K562 (cell line): ENCODE data around the gene FAM111B. TPM values are rescaled to one million over a fixed set of nuclear protein-coding genes. Genes with fewer than 3 reads are reported as not detected.

Experiments used
- BRD9 ChIP-seq: fragments of 450-650 bp; IDR thresholded peaks from 2 replicates; pipeline ENCODE4 v1.6.1; 2018; ENCODE audit warnings: low read depth; ENCODE audit not compliant: partially characterized antibody
- CEBPG ChIP-seq, 3 experiments: fragments of 200-800 bp in 1 of 3; sonication (Bioruptor generic) in 1 of 3; sonication (generic) in 1 of 3; formaldehyde crosslinking in 1 of 3; IDR thresholded peaks in 2 of 3; conservative IDR thresholded peaks in 1 of 3; 2 replicates each; pipeline versions ENCODE4 v1.6.1 to v1.8.0; 2016 to 2022; ENCODE audit warnings: missing compliant biosample characterization in 2 of 3, missing genetic modification characterization in 2 of 3, mild to moderate bottlenecking in 1 of 3, missing genetic modification reagents in 1 of 3
- CHCHD3 ChIP-seq: fragments of 250-450 bp; sonication (Bioruptor Pico); IDR thresholded peaks from 2 replicates; pipeline ENCODE4 v2.1.2; 2022; ENCODE audit warnings: mild to moderate bottlenecking
- EZH2 ChIP-seq: IDR thresholded peaks from 2 replicates; pipeline ENCODE4 v1.6.1; 2012; ENCODE audit warnings: low read depth, mild to moderate bottlenecking, inconsistent platforms, low read length, borderline replicate concordance
- FIP1L1 ChIP-seq: fragments of 200-400 bp; formaldehyde crosslinking; IDR thresholded peaks from 2 replicates; pipeline ENCODE4 v1.6.1; 2018; ENCODE audit warnings: mild to moderate bottlenecking, low read depth, low read length; ENCODE audit not compliant: poor library complexity, severe bottlenecking
- KLF1 ChIP-seq: fragments of 450-650 bp; IDR thresholded peaks from 2 replicates; pipeline ENCODE4 v1.6.1; 2016; ENCODE audit warnings: missing genetic modification characterization, missing compliant biosample characterization
- MTA1 ChIP-seq: fragments of 450-650 bp; IDR thresholded peaks from 2 replicates; pipeline ENCODE4 v1.6.1; 2017; ENCODE audit warnings: borderline replicate concordance
- PHF21A ChIP-seq: fragments of 450-650 bp; IDR thresholded peaks from 2 replicates; pipeline ENCODE4 v1.6.1; 2017; ENCODE audit warnings: low read depth, borderline replicate concordance
- RBM25 ChIP-seq: fragments of 200-400 bp; formaldehyde crosslinking; IDR thresholded peaks from 2 replicates; pipeline ENCODE4 v1.6.1; 2018; ENCODE audit warnings: low read length, low read depth, moderate library complexity; ENCODE audit not compliant: severe bottlenecking
- RUNX1 ChIP-seq: sonication (generic); IDR thresholded peaks from 2 replicates; pipeline ENCODE4 v1.6.1; 2016; ENCODE audit warnings: antibody characterized with exemption, low read depth
- SAP30 ChIP-seq: fragments of 200-600 bp; sonication (generic); IDR thresholded peaks from 2 replicates; pipeline ENCODE4 v1.6.1; 2012; ENCODE audit warnings: borderline replicate concordance, low read depth, mild to moderate bottlenecking, moderate library complexity, low read length, control low read depth, inconsistent platforms; ENCODE audit not compliant: insufficient read depth, poor library complexity, severe bottlenecking
- SMAD1 ChIP-seq: fragments of 150-350 bp; IDR thresholded peaks from 2 replicates; pipeline ENCODE4 v1.6.1; 2014; ENCODE audit warnings: low read length, low read depth; ENCODE audit not compliant: partially characterized antibody
- ZBTB7A ChIP-seq: IDR thresholded peaks from 2 replicates; pipeline ENCODE4 v1.6.1; 2011; ENCODE audit warnings: low read depth, mild to moderate bottlenecking, low read length, moderate library complexity, borderline replicate concordance; ENCODE audit not compliant: control insufficient read depth
- polyA plus RNA-seq, 8 experiments: library from polyadenylated mRNA; depleted of rRNA in 4 of 8; stranded (reverse) in 5 of 8; unstranded in 3 of 8; fragments of >200 nt; fragmentation: Nextera tagmentation in 2 of 8; fragmentation: Illumina TruSeq in 1 of 8; extraction: Ambion mirVana in 2 of 8; extraction: Trizol in 1 of 8; gene quantifications; 2 replicates each; pipeline versions ENCODE4 v1.2.1 to v1.2.3, GENCODE V29; 2011 to 2014; ENCODE audit warnings: inconsistent platforms in 1 of 8, missing spikeins in 1 of 8
- total RNA-seq, 7 experiments: library from RNA; depleted of rRNA in 6 of 7; stranded (reverse); fragments of >200 nt in 6 of 7; fragmentation: Illumina TruSeq in 2 of 7; extraction: Trizol in 2 of 7; gene quantifications; 2 replicates each; pipeline versions ENCODE4 v1.2.1 to v1.2.3, GENCODE V29; 2011 to 2021; ENCODE audit warnings: low replicate concordance in 1 of 7
- TF ChIP-seq, protein P1 (sequence below): fragments of 250-450 bp; sonication (Bioruptor Pico); IDR thresholded peaks from 2 replicates; pipeline ENCODE4 v1.6.1; 2021; ENCODE audit warnings: mild to moderate bottlenecking
- TF ChIP-seq, protein P2 (sequence below): sonication (generic); formaldehyde crosslinking; IDR thresholded peaks from 2 replicates; pipeline ENCODE4 v1.9.0; 2022; ENCODE audit warnings: mild to moderate bottlenecking, missing genetic modification reagents
- TF ChIP-seq, protein P3 (sequence below), 2 experiments: fragments of 450-650 bp; IDR thresholded peaks; 2 replicates each; pipeline ENCODE4 v1.6.1; 2016; ENCODE audit warnings: mild to moderate bottlenecking in 2 of 2, borderline replicate concordance in 1 of 2, low read depth in 1 of 2, moderate library complexity in 1 of 2

The FAM111B gene
- total and polyA plus RNA-seq, 9 of the 15 experiments (the other 6 are each of a cell fraction or from before 2014, with no cell fraction given): 0.01 to 0.33 (median 0.06) TPM; not detected in 5

DNA sequence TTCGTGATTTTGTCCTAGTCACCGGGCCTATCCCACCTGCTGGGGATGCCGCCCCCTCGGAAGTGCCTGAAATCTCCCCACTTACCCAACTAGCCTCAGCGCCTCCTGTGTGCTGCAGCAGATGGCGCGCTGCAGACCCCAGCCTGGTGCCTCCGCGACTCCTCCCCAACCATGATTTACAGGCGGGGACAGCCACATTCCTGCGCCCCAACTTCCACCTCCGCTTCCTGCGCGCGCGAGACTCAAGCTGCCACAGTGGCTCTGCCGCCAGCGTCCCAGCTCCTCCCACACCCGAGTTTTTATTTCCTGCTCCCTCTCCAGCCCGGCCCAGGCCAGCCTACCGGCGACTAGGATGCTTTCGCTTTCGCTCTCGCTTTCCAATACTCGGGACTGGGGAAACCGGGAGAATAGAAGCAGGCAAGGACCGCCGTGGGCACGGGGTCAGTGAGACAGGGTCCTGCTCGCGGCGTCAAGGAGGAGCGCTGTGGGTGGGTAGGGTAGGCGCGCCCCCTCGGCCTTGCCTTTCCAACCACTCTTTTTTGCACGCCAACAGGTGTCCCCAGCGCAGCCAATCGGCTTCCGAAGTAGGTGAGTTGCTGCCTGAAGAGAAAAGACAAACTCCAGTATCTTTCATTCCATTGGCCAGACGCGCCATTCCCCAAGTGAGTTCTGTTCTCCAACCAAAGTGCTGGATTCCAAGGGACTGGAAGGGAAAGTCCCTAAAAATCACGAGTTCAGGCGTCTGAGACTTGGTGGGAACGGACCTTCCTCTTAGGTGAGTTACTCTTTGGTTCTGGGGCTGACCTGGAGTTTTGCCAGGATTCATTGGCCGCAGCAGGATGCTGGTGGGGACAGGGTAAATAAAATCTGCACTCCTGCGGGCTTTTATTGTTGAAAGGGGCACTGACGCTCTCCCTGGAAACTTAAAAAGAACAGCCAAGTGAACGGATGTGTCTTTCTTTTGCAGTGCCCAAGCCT lies 35.8 kb downstream of the FAM111B start, which contains the start of gene FAM111A (continued):
- TF ChIP-seq, protein P1, sequence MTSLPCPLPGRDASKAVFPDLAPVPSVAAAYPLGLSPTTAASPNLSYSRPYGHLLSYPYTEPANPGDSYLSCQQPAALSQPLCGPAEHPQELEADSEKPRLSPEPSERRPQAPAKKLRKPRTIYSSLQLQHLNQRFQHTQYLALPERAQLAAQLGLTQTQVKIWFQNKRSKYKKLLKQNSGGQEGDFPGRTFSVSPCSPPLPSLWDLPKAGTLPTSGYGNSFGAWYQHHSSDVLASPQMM (CRISPR knock-in tag): no peak
- TF ChIP-seq CHCHD3 (CRISPR knock-in tag): no peak
- TF ChIP-seq SAP30: no peak
- no peak for TF ChIP-seq KLF1 (tag)
- no peak for TF ChIP-seq FIP1L1
- peak; percentile 34; the same call in 1 of the 2 replicates for TF ChIP-seq MTA1
- TF ChIP-seq, protein P2, sequence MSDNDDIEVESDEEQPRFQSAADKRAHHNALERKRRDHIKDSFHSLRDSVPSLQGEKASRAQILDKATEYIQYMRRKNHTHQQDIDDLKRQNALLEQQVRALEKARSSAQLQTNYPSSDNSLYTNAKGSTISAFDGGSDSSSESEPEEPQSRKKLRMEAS (CRISPR knock-in tag): peak; percentile 38; the same call in 1 of the 2 replicates
- no peak for TF ChIP-seq BRD9
- peak; percentile 55; the same call in 1 of the 2 replicates for TF ChIP-seq ZBTB7A
- no peak for TF ChIP-seq RUNX1
- no peak for TF ChIP-seq PHF21A
- no peak for TF ChIP-seq SMAD1
- TF ChIP-seq CEBPG (CRISPR knock-in tag; IDR thresholded peaks at IDR 0.05): no peak
- no peak for TF ChIP-seq CEBPG (tag; conservative IDR thresholded peaks at IDR 0.05 in 1 of 2, IDR thresholded peaks at IDR 0.05 in 1 of 2)
- TF ChIP-seq, protein P3, sequence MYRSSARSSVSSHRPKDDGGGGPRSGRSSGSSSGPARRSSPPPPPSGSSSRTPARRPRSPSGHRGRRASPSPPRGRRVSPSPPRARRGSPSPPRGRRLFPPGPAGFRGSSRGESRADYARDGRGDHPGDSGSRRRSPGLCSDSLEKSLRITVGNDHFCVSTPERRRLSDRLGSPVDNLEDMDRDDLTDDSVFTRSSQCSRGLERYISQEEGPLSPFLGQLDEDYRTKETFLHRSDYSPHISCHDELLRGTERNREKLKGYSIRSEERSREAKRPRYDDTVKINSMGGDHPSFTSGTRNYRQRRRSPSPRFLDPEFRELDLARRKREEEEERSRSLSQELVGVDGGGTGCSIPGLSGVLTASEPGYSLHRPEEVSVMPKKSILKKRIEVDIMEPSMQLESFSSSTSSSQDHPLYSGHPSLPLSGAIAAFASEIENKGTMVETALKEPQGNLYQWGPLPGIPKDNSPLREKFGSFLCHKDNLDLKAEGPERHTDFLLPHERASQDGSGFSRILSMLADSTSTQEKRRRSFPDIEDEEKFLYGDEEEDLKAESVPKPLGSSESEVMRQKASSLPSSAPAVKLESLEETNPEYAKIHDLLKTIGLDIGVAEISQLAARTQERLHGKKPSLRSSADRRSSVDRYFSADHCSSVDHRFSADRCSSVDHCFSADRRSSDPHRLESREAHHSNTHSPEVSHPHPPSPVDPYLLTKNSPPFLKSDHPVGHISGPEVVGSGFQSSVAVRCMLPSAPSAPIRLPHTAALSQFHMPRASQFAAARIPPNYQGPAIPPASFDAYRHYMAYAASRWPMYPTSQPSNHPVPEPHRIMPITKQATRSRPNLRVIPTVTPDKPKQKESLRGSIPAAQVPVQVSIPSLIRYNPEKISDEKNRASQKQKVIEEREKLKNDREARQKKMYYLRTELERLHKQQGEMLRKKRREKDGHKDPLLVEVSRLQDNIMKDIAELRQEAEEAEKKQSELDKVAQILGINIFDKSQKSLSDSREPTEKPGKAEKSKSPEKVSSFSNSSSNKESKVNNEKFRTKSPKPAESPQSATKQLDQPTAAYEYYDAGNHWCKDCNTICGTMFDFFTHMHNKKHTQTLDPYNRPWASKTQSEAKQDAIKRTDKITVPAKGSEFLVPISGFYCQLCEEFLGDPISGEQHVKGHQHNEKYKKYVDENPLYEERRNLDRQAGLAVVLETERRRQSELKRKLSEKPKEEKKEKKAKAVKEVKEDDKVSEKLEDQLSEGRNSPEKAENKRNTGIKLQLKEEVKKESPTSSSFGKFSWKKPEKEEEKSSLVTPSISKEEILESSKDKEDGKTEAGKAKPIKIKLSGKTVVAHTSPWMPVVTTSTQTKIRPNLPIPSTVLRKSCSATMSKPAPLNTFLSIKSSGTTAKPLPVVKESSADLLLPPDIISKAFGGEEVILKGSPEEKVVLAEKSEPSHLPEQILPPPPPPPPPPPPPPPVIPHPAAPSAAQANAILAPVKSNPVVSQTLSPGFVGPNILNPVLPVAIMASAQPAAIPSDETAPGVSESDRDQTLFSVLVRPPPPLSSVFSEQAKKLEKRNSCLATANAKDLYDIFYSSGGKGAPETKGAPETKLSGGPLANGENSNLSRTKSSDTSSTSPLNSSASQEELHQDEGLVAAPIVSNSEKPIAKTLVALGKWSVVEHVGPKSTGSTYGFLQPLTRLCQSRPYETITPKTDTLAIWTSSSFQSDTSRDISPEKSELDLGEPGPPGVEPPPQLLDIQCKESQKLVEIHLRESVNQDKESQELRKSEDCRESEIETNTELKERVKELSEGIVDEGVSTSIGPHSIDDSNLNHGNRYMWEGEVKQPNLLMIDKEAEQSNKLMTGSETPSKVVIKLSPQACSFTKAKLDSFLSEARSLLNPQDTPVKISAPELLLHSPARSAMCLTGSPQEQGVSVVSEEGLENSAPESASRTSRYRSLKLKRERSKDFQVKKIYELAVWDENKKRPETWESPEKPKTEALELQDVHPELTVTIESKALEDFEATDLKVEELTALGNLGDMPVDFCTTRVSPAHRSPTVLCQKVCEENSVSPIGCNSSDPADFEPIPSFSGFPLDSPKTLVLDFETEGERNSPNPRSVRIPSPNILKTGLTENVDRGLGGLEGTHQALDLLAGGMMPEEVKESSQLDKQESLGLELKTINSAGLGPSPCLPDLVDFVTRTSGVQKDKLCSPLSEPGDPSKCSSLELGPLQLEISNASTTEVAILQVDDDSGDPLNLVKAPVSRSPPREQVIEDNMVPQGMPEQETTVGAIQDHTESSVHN (IDR thresholded peaks at IDR 0.05; ENCODE audit: borderline replicate concordance in 1 of 2, low read depth in 1 of 2): peak in 1 of 2 experiments; percentile 59; a peak in 1 of 4 replicates
- no peak for TF ChIP-seq EZH2
- no peak for TF ChIP-seq RBM25
